H1 (cell line): Measurements from ENCODE around the gene SMS. TPM values are rescaled to one million over a fixed set of nuclear protein-coding genes. Genes with fewer than 3 reads are reported as not detected.

Experiments used
- CTCF ChIA-PET: fragments of 300-600 bp; sonication (Branson Sonifier 250); formaldehyde crosslinking; loops from one replicate; lab custom pipeline; 2021; ENCODE audit not compliant: partially characterized antibody; lab: Charles Lee
- POLR2A ChIA-PET: fragments of 300-600 bp; sonication (Branson Sonifier 250); formaldehyde crosslinking; loops from one replicate; lab custom pipeline; 2021; ENCODE audit warnings: inconsistent platforms; ENCODE audit not compliant: partially characterized antibody; lab: Charles Lee
- DNase-seq, 2 experiments: peaks; one replicate each; pipeline versions ENCODE4 v3.0.0 to v3.0.0-alpha.2; 2010 to 2022; ENCODE audit warnings: low spot score in 2 of 2, low read depth in 1 of 2, mixed read lengths in 1 of 2
- FAIRE-seq: peaks from 2 replicates; lab custom pipeline; 2011; peaks lifted over from hg19 to GRCh38; lab: Jason Lieb, UNC
- H2AFZ ChIP-seq: 2 replicates; pipeline ENCODE4 v1.8.1; 2012; ENCODE audit warnings: low read length, inconsistent platforms
- H2AK5ac ChIP-seq: 2 replicates; pipeline ENCODE4 v1.6.1; 2013; ENCODE audit warnings: low read depth, low read length
- H2BK120ac ChIP-seq: replicated peaks from 2 replicates; pipeline ENCODE3; 2013; ENCODE audit warnings: low read depth, low read length, inconsistent platforms
- H2BK12ac ChIP-seq: 2 replicates; pipeline ENCODE4 v1.6.1; 2013; ENCODE audit warnings: low read depth, low read length
- H2BK15ac ChIP-seq: 2 replicates; pipeline ENCODE4 v1.6.1; 2013; ENCODE audit warnings: low read length
- H2BK20ac ChIP-seq: 2 replicates; pipeline ENCODE4 v1.6.1; 2013; ENCODE audit warnings: low read length
- H2BK5ac ChIP-seq: 2 replicates; pipeline ENCODE4 v1.6.1; 2013; ENCODE audit warnings: low read depth, low read length
- H3K14ac ChIP-seq: 2 replicates; pipeline ENCODE4 v1.6.1; 2013; ENCODE audit warnings: inconsistent platforms; ENCODE audit not compliant: insufficient read length
- H3K18ac ChIP-seq: 2 replicates; pipeline ENCODE4 v1.6.1; 2013; ENCODE audit warnings: low read length; ENCODE audit errors: extremely low read depth
- H3K23ac ChIP-seq: 2 replicates; pipeline ENCODE4 v1.6.1; 2013; ENCODE audit warnings: inconsistent platforms; ENCODE audit not compliant: insufficient read length
- H3K23me2 ChIP-seq: 2 replicates; pipeline ENCODE4 v1.6.1; 2013; ENCODE audit warnings: low read depth, low read length
- H3K27ac ChIP-seq: 2 replicates; pipeline ENCODE4 v1.6.1; 2011; ENCODE audit warnings: low read depth, low read length, inconsistent platforms
- H3K27me3 ChIP-seq, 4 experiments: replicated peaks in 1 of 4; 1 replicate in 1 of 4; 2 replicates in 3 of 4; pipeline versions ENCODE4 v1.6.1 to v1.8.1; 2011 to 2013; ENCODE audit warnings: low read length in 3 of 4, mild to moderate bottlenecking in 3 of 4, inconsistent platforms in 2 of 4, mixed read lengths in 2 of 4, moderate library complexity in 1 of 4; ENCODE audit not compliant: control insufficient read depth in 3 of 4, insufficient read depth in 3 of 4; ENCODE audit errors: extremely low read depth in 1 of 4
- H3K36me3 ChIP-seq, 4 experiments: 2 replicates each; pipeline versions ENCODE4 v1.6.1 to v1.8.1; 2011 to 2013; ENCODE audit warnings: mild to moderate bottlenecking in 4 of 4, low read length in 3 of 4, moderate library complexity in 2 of 4, control low read depth in 1 of 4, inconsistent platforms in 1 of 4; ENCODE audit not compliant: insufficient read depth in 4 of 4, control insufficient read depth in 2 of 4
- H3K4ac ChIP-seq: replicated peaks from 2 replicates; pipeline ENCODE3; 2013; ENCODE audit warnings: low read length, low read depth, mixed read lengths, inconsistent platforms; ENCODE audit not compliant: insufficient read length
- H3K4me1 ChIP-seq, 4 experiments: replicated peaks in 1 of 4; 1 replicate in 1 of 4; 2 replicates in 3 of 4; pipeline versions ENCODE4 v1.6.1 to v1.8.1; 2011 to 2013; ENCODE audit warnings: low read length in 3 of 4, inconsistent platforms in 2 of 4, mixed read lengths in 1 of 4; ENCODE audit not compliant: insufficient read depth in 4 of 4, control insufficient read depth in 3 of 4
- H3K4me2 ChIP-seq, 2 experiments: 2 replicates each; pipeline versions ENCODE4 v1.6.1 to v1.8.1; 2011 to 2013; ENCODE audit warnings: low read depth in 2 of 2, low read length in 2 of 2, control low read depth in 1 of 2, inconsistent platforms in 1 of 2, mild to moderate bottlenecking in 1 of 2; ENCODE audit not compliant: insufficient read depth in 1 of 2
- H3K4me3 ChIP-seq, 4 experiments: fragments of 200-600, 300-600 bp in 1 of 4; sonication (generic), shearing (Covaris generic), sonication (Bioruptor Twin) in 1 of 4; 2 replicates each; pipeline versions ENCODE4 v1.5.1 to v1.8.1; 2011 to 2016; ENCODE audit warnings: low read length in 4 of 4, low read depth in 3 of 4, control low read depth in 2 of 4, inconsistent platforms in 2 of 4, mild to moderate bottlenecking in 2 of 4, mixed read lengths in 1 of 4, moderate library complexity in 1 of 4; ENCODE audit not compliant: insufficient read depth in 2 of 4; ENCODE audit errors: extremely low read depth in 1 of 4
- H3K56ac ChIP-seq: replicated peaks from 2 replicates; pipeline ENCODE3; 2013; ENCODE audit warnings: low read depth, mild to moderate bottlenecking, mixed read lengths, low read length, inconsistent platforms; ENCODE audit not compliant: insufficient read length
- H3K79me1 ChIP-seq: 2 replicates; pipeline ENCODE4 v1.6.1; 2013; ENCODE audit warnings: low read depth, low read length, control low read depth
- H3K79me2 ChIP-seq, 2 experiments: 2 replicates each; pipeline versions ENCODE4 v1.6.1 to v1.8.1; 2012 to 2013; ENCODE audit warnings: low read length in 2 of 2, mild to moderate bottlenecking in 2 of 2, inconsistent platforms in 1 of 2; ENCODE audit not compliant: insufficient read depth in 2 of 2, control insufficient read depth in 1 of 2
- H3K9ac ChIP-seq, 4 experiments: replicated peaks in 1 of 4; 1 replicate in 1 of 4; 2 replicates in 3 of 4; pipeline versions ENCODE4 v1.6.1 to v1.8.1; 2011 to 2013; ENCODE audit warnings: low read depth in 3 of 4, low read length in 3 of 4, control low read depth in 2 of 4, mild to moderate bottlenecking in 2 of 4, moderate library complexity in 2 of 4, inconsistent platforms in 1 of 4; ENCODE audit errors: extremely low read depth in 1 of 4
- H3K9me3 ChIP-seq, 2 experiments: 2 replicates each; pipeline versions ENCODE4 v1.6.1 to v1.8.1; 2012 to 2013; ENCODE audit warnings: mild to moderate bottlenecking in 2 of 2, moderate library complexity in 2 of 2, control low read depth in 1 of 2, inconsistent platforms in 1 of 2, low read depth in 1 of 2, low read length in 1 of 2, mixed read lengths in 1 of 2; ENCODE audit not compliant: insufficient read depth in 2 of 2
- H4K20me1 ChIP-seq, 2 experiments: replicated peaks in 1 of 2; 2 replicates each; pipeline versions ENCODE3 to v1.8.1; 2011 to 2013; ENCODE audit warnings: inconsistent platforms in 2 of 2, low read length in 2 of 2, mild to moderate bottlenecking in 1 of 2; ENCODE audit not compliant: insufficient read depth in 2 of 2, control insufficient read depth in 1 of 2
- H4K5ac ChIP-seq: 2 replicates; pipeline ENCODE4 v1.6.1; 2013; ENCODE audit warnings: low read length, low read depth, mixed read lengths, inconsistent platforms; ENCODE audit not compliant: insufficient read length
- H4K8ac ChIP-seq: 2 replicates; pipeline ENCODE4 v1.8.0; 2013; ENCODE audit warnings: mild to moderate bottlenecking, moderate library complexity, low read length, inconsistent platforms; ENCODE audit not compliant: insufficient read depth; ENCODE audit errors: extremely low read depth
- H4K91ac ChIP-seq: replicated peaks from 2 replicates; pipeline ENCODE3; 2013; ENCODE audit warnings: low read length, mixed read lengths, inconsistent platforms; ENCODE audit not compliant: insufficient read length
- CTBP2 ChIP-seq: IDR thresholded peaks from 2 replicates; pipeline ENCODE4 v1.7.0; 2011; ENCODE audit warnings: borderline replicate concordance, mild to moderate bottlenecking, moderate library complexity, mixed read lengths, low read length; ENCODE audit not compliant: insufficient read depth, insufficient read length
- EGR1 ChIP-seq: IDR thresholded peaks from 2 replicates; pipeline ENCODE4 v1.6.1; 2011; ENCODE audit warnings: low read depth, low read length, borderline replicate concordance
- HDAC2 ChIP-seq, 2 experiments: fragments of 300-600 bp in 1 of 2; sonication (generic) in 1 of 2; IDR thresholded peaks; 2 replicates each; pipeline ENCODE4 v1.6.1; 2011 to 2012; ENCODE audit warnings: low read depth in 2 of 2, low read length in 2 of 2, mild to moderate bottlenecking in 2 of 2, moderate library complexity in 2 of 2, borderline replicate concordance in 1 of 2, inconsistent platforms in 1 of 2
- JUND ChIP-seq: IDR thresholded peaks from 2 replicates; pipeline ENCODE4 v1.6.1; 2011; ENCODE audit warnings: mild to moderate bottlenecking, improper control_type of control experiment, low read length
- MAFK ChIP-seq: IDR thresholded peaks from 2 replicates; pipeline ENCODE4 v1.6.1; 2012; ENCODE audit warnings: low read depth, mild to moderate bottlenecking, improper control_type of control experiment, low read length
- POLR2AphosphoS5 ChIP-seq: IDR thresholded peaks from 2 replicates; pipeline ENCODE4 v1.6.1; 2011; ENCODE audit warnings: low read depth, low read length
- POU5F1 ChIP-seq: IDR thresholded peaks from 2 replicates; pipeline ENCODE4 v1.6.1; 2011; ENCODE audit warnings: low read depth, mild to moderate bottlenecking, low read length, moderate library complexity
- RBBP5 ChIP-seq: IDR thresholded peaks from 2 replicates; pipeline ENCODE4 v1.7.1; 2012; ENCODE audit warnings: low read depth, mild to moderate bottlenecking, inconsistent platforms, low read length, moderate library complexity, borderline replicate concordance
- RNF2 ChIP-seq: fragments of 200-900, 300-1000 bp; sonication (generic); IDR thresholded peaks from 2 replicates; pipeline ENCODE4 v1.7.1; 2016; ENCODE audit warnings: borderline replicate concordance, low read depth, mild to moderate bottlenecking, antibody characterized with exemption, low read length; ENCODE audit not compliant: poor library complexity, severe bottlenecking; ENCODE audit errors: missing control alignments
- SIRT6 ChIP-seq: IDR thresholded peaks from one replicate; pipeline ENCODE4 v1.7.1; 2012; ENCODE audit warnings: low read length, inconsistent platforms
- TEAD4 ChIP-seq: IDR thresholded peaks from 2 replicates; pipeline ENCODE4 v1.6.1; 2012; ENCODE audit warnings: low read depth, low read length, inconsistent platforms, mixed read lengths
- WGBS, 2 experiments: shearing (Covaris generic) in 1 of 2; methylation state at CpG; one replicate each; pipeline versions ENCODE4 v1.1.6 to v1.1.7; 2013 to 2015; ENCODE audit warnings: low lambda C conversion rate in 2 of 2, mixed read lengths in 2 of 2, inconsistent platforms in 1 of 2, low coverage in 1 of 2, missing lambda C conversion rate in 1 of 2; ENCODE audit not compliant: insufficient replicate concordance in 2 of 2, insufficient coverage in 1 of 2, insufficient read length in 1 of 2; ENCODE audit errors: extremely low coverage in 1 of 2, missing lambda C conversion rate in 1 of 2; 5-methylcytosine and 5-hydroxymethylcytosine counted together
- polyA plus RNA-seq, 7 experiments: library from polyadenylated mRNA; depleted of rRNA in 3 of 7; stranded (reverse) in 5 of 7; unstranded in 2 of 7; fragments of >200 nt in 5 of 7; fragments of 200-250 nt in 2 of 7; gene quantifications; 1 replicate in 5 of 7; 2 replicates in 1 of 7; 4 replicates in 1 of 7; pipeline versions ENCODE4 v1.2.1 to v1.2.3, GENCODE V29; 2011 to 2013; ENCODE audit warnings: missing spikeins in 2 of 7, mixed read lengths in 2 of 7
- total RNA-seq: library from RNA; stranded (reverse); fragmentation: NEBNext Ultra II Directional; extraction: Animal tissue kit (Norgen Biotek cat#: 25700); gene quantifications from 2 replicates; pipeline ENCODE4 v1.2.1, GENCODE V29; 2021

Gene SMS
- total and polyA plus RNA-seq, 2 of the 8 experiments (the other 6 are each of a cell fraction or from before 2014, with no cell fraction given): 66.3 to 256 TPM

DNA sequence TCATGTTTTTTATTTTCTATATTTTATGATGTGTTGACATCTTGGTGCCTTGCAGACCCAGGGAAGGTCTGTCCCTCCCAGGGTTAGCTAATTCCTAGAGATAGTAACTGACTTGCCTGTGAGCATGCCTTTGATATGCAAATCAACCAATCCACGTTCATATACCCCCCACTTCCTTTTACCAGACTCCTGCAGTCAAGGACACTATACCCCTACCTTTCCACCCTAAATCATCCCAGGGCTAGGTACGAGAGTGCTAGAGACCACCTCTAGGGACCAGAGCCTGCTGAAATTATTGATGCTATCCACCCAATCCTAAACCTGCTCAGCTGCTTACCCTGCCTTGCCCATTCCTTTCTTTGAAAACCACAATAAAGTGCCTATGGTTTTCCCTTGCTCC lies 84.1 kb downstream of the SMS start:
- no peak overlapping the region for H3K4me3 ChIP-seq
- no peak overlapping the region for H3K4ac ChIP-seq
- H3K18ac ChIP-seq: no peak overlapping the region
- TF ChIP-seq CTBP2 (no peak), TEAD4 (no peak), JUND (no peak), RBBP5 (no peak), EGR1 (no peak), MAFK (no peak), SIRT6 (no peak), POU5F1 (no peak), RNF2 (no peak), HDAC2 (IDR thresholded peaks at IDR 0.05; ENCODE audit: borderline replicate concordance in 1 of 2, low read depth in 2 of 2, low read length in 2 of 2) (no peak), POLR2AphosphoS5 (no peak)
- TF ChIP-seq, all 59 proteins: peak for 0
- no peak overlapping the region for H3K4me2 ChIP-seq
- H4K8ac ChIP-seq: no peak overlapping the region
- ChIA-PET POLR2A (no interaction called here), CTCF (interaction anchor here (0.6 to 1.2 kb wide), 3 partner anchors 10 to 1508 kb away, joined by 3 read pairs; no protein-coding TSS in a partner anchor)
- H2BK120ac ChIP-seq: no peak overlapping the region
- no peaks in the 10 kb centered on the region for H3K79me1 ChIP-seq
- H3K79me2 ChIP-seq: no peaks in the 10 kb centered on the region
- H3K9me3 ChIP-seq: no peaks in the 10 kb centered on the region
- H3K27ac ChIP-seq: no peak overlapping the region
- H2BK15ac ChIP-seq: no peak overlapping the region
- no peaks in the 10 kb centered on the region for H3K36me3 ChIP-seq
- no peak overlapping the region for H3K9ac ChIP-seq
- H2AFZ ChIP-seq: no peak overlapping the region
- no peaks in the 10 kb centered on the region for H3K27me3 ChIP-seq
- no peak overlapping the region for H3K14ac ChIP-seq
- 75% methylated on average over 1 of the region's 2 CpGs; no CpG with 5 or more reads in 1 of the 2 experiments for WGBS, 2 experiments
- no peak overlapping the region for H3K23ac ChIP-seq
- H2BK12ac ChIP-seq: no peak overlapping the region
- H3K23me2 ChIP-seq: no peaks in the 10 kb centered on the region
- H3K56ac ChIP-seq: no peak overlapping the region
- H3K4me1 ChIP-seq: no peaks in the 10 kb centered on the region; a peak in 1 of 7 replicates
- no peak overlapping the region for H2BK20ac ChIP-seq
- H2AK5ac ChIP-seq: no peak overlapping the region
- no peak overlapping the region for H4K5ac ChIP-seq
- H4K91ac ChIP-seq: no peak overlapping the region
- no peaks in the 10 kb centered on the region for H4K20me1 ChIP-seq
- DNase-seq (no peak), FAIRE-seq (no peak)
- H2BK5ac ChIP-seq: no peak overlapping the region
